ENCODE results near the gene RNF8.

RNF8 gene

DNA sequence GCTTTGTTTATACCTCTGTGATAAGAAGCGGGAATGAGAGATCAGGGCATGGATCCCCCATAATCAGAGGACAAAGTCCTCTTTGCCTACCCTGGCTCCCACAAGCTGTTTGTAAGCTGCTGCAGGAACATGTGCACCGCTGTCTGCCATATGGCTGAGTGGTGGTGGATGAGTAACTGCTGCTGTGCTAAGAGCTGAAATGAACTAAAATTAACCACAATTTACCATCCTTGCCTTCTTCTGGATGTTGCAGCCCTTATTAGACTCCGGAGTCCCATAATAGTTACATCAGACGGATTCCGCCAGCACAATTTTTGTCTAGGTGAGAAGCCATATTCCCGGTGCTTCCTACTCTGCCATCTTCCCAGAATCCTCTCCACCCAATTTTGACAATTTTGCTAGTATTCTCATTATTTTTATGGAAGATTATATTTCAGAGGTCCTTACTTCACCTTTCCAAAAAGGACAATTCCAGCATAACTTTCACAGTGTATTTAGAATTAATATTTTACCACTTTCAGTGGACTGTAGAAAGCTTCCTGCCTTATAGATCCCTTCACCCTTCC lies 73.2 kb downstream of the RNF8 start:
- peaks cover 4% of the 10 kb centered on the region for H3K4me1 ChIP-seq
- DNase-seq = no peak
- TF ChIP-seq, protein P1, sequence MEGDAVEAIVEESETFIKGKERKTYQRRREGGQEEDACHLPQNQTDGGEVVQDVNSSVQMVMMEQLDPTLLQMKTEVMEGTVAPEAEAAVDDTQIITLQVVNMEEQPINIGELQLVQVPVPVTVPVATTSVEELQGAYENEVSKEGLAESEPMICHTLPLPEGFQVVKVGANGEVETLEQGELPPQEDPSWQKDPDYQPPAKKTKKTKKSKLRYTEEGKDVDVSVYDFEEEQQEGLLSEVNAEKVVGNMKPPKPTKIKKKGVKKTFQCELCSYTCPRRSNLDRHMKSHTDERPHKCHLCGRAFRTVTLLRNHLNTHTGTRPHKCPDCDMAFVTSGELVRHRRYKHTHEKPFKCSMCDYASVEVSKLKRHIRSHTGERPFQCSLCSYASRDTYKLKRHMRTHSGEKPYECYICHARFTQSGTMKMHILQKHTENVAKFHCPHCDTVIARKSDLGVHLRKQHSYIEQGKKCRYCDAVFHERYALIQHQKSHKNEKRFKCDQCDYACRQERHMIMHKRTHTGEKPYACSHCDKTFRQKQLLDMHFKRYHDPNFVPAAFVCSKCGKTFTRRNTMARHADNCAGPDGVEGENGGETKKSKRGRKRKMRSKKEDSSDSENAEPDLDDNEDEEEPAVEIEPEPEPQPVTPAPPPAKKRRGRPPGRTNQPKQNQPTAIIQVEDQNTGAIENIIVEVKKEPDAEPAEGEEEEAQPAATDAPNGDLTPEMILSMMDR (IDR thresholded peaks at IDR 0.05; ENCODE audit: low read depth, low read length) = no peak
- no peaks in the 10 kb centered on the region for H3K9me3 ChIP-seq
- H3K4me3 ChIP-seq (ENCODE audit: low read depth, low read length) = no peak overlapping the region
- no peaks in the 10 kb centered on the region for H3K27me3 ChIP-seq
- H3K36me3 ChIP-seq = no peaks in the 10 kb centered on the region

DNA sequence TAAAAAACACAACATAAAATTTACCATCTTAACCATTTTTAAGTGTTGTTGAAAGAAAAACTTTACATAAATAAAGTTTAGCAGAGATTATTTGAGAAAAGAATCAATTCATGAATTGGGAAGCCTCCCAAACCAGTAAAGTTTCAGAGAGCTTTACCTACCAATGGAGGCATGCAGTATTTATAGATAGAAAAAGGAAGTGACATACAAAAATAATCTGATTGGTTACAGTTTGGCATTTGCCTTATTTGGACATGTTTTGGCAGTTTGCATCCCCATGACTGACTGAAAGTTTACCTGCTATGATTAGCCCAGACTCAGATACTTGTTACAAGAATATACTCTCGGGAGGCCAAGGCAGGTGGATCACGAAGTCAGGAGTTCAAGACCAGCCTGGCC lies 75.6 kb downstream of the RNF8 start:
- Histone ChIP-seq H3K4me3 (ENCODE audit: low read depth, low read length) (no peak overlapping the region), H3K4me1 (no peaks in the 10 kb centered on the region; the same call in 1 of the 2 replicates), H3K9me3 (no peaks in the 10 kb centered on the region), H3K36me3 (no peaks in the 10 kb centered on the region), H3K27me3 (no peaks in the 10 kb centered on the region)
- no peak for DNase-seq
- TF ChIP-seq, protein P1 (IDR thresholded peaks at IDR 0.05; ENCODE audit: low read depth, low read length) = no peak

- no peaks in the 10 kb centered on the region for H3K9me3 ChIP-seq
- no peaks in the 10 kb centered on the region for H3K27me3 ChIP-seq
- H3K4me3 ChIP-seq (ENCODE audit: low read depth, low read length) = peak overlapping the region; percentile 96
- DNase-seq = no peak
- TF ChIP-seq, protein P1 (IDR thresholded peaks at IDR 0.05; ENCODE audit: low read depth, low read length) = no peak
- H3K36me3 ChIP-seq = peaks cover 12% of the 10 kb centered on the region
- no peaks in the 10 kb centered on the region; the same call in 1 of the 2 replicates for H3K4me1 ChIP-seq
Observed at GRCh38 chr6:37432590-37432915, 78.8 kb downstream of the RNF8 start.

- no peaks in the 10 kb centered on the region; the same call in 1 of the 2 replicates for H3K4me1 ChIP-seq
- peaks cover 16% of the 10 kb centered on the region for H3K36me3 ChIP-seq
- no peaks in the 10 kb centered on the region for H3K9me3 ChIP-seq
- peak; percentile 96 for DNase-seq
- peak within 1 kb of the TSS; percentile 96 for H3K4me3 ChIP-seq (ENCODE audit: low read depth, low read length)
- TF ChIP-seq, protein P1 (IDR thresholded peaks at IDR 0.05; ENCODE audit: low read depth, low read length) = no peak
- H3K27me3 ChIP-seq = no peaks in the 10 kb centered on the region
Observed at GRCh38 chr6:37432916-37433656, 79.3 kb downstream of the RNF8 start, which contains the start of gene CMTR1. CMTR1 (plus strand) TSS chr6:37433221; CDS start chr6:37435630, 2,409 bp downstream.

GRCh38 chr6:37433657-37434271 lies 80.0 kb downstream of the RNF8 start:
- Histone ChIP-seq H3K36me3 (peaks cover 16% of the 10 kb centered on the region), H3K27me3 (no peaks in the 10 kb centered on the region), H3K9me3 (no peaks in the 10 kb centered on the region), H3K4me3 (ENCODE audit: low read depth, low read length) (peak overlapping the region; percentile 96), H3K4me1 (no peaks in the 10 kb centered on the region; the same call in 1 of the 2 replicates)
- TF ChIP-seq, protein P1 (IDR thresholded peaks at IDR 0.05; ENCODE audit: low read depth, low read length) = no peak
- no peak for DNase-seq

DNA sequence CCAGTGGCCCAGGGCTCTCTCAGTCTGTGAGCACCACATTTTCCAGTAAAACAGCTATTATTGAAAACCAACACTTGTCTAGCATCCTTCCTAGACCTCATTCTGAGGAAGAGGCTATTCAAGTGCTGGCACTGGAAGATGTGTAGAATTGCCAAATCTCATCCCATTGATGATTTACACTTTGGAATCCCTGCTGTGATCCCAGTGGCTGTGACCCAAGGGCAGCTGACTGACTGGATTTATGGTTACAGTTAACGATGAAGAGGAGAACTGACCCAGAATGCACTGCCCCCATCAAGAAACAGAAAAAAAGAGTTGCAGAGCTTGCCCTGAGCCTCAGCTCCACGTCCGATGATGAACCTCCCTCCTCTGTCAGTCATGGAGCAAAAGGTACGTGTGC lies 81.6 kb downstream of the RNF8 start:
- TF ChIP-seq, protein P1 (IDR thresholded peaks at IDR 0.05; ENCODE audit: low read depth, low read length) = no peak
- Histone ChIP-seq H3K4me3 (ENCODE audit: low read depth, low read length) (no peak overlapping the region), H3K4me1 (no peaks in the 10 kb centered on the region; the same call in 1 of the 2 replicates), H3K27me3 (no peaks in the 10 kb centered on the region), H3K36me3 (peaks cover 20% of the 10 kb centered on the region), H3K9me3 (no peaks in the 10 kb centered on the region)
- DNase-seq = no peak
